ENCODE measurements around the gene CCDC112. TPM values are rescaled to one million over a fixed set of nuclear protein-coding genes. Genes with fewer than 3 reads are reported as not detected.
A peak's percentile ranks its signal among the peaks of the same experiment; 100 is the strongest.

Gene CCDC112
- total and polyA plus RNA-seq, 2 of the 13 experiments (the other 11 are each of a cell fraction or from before 2014, with no cell fraction given): 1.1 to 2.8 TPM

GRCh38 chr5:115262321-115263077 is 34.0 kb downstream of the CCDC112 start, which contains the start of gene PGGT1B (continued):
- TF ChIP-seq, protein P1, sequence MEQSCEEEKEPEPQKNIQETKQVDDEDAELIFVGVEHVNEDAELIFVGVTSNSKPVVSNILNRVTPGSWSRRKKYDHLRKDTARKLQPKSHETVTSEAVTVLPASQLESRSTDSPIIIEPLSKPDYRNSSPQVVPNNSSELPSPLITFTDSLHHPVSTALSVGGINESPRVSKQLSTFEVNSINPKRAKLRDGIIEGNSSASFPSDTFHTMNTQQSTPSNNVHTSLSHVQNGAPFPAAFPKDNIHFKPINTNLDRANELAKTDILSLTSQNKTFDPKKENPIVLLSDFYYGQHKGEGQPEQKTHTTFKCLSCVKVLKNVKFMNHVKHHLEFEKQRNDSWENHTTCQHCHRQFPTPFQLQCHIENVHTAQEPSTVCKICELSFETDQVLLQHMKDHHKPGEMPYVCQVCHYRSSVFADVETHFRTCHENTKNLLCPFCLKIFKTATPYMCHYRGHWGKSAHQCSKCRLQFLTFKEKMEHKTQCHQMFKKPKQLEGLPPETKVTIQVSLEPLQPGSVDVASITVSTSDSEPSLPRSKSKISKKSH (CRISPR knock-in tag; IDR thresholded peaks at IDR 0.05; ENCODE audit: borderline replicate concordance): peak; percentile 90
- no peak; the same call in 1 of the 2 replicates for TF ChIP-seq RARA (CRISPR knock-in tag; IDR thresholded peaks at IDR 0.05)
- TF ChIP-seq, protein P2, sequence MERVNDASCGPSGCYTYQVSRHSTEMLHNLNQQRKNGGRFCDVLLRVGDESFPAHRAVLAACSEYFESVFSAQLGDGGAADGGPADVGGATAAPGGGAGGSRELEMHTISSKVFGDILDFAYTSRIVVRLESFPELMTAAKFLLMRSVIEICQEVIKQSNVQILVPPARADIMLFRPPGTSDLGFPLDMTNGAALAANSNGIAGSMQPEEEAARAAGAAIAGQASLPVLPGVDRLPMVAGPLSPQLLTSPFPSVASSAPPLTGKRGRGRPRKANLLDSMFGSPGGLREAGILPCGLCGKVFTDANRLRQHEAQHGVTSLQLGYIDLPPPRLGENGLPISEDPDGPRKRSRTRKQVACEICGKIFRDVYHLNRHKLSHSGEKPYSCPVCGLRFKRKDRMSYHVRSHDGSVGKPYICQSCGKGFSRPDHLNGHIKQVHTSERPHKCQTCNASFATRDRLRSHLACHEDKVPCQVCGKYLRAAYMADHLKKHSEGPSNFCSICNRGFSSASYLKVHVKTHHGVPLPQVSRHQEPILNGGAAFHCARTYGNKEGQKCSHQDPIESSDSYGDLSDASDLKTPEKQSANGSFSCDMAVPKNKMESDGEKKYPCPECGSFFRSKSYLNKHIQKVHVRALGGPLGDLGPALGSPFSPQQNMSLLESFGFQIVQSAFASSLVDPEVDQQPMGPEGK (CRISPR knock-in tag; IDR thresholded peaks at IDR 0.05): peak; percentile 30; the same call in 1 of the 2 replicates
- TF ChIP-seq ZNF337 (CRISPR knock-in tag; IDR thresholded peaks at IDR 0.05; ENCODE audit: borderline replicate concordance, low read depth): 0 out of 2 replicates have a peak, but pooled peaks have one; percentile 85
- no peak; the same call in 1 of the 2 replicates for TF ChIP-seq ZNF616 (CRISPR knock-in tag; IDR thresholded peaks at IDR 0.05; ENCODE audit: low read depth)
- TF ChIP-seq ZC3H4 (CRISPR knock-in tag; IDR thresholded peaks at IDR 0.05; ENCODE audit: borderline replicate concordance): no peak
- peak; percentile 61 for TF ChIP-seq ZNF335 (CRISPR knock-in tag; IDR thresholded peaks at IDR 0.05)
- TF ChIP-seq ZNF749 (CRISPR knock-in tag; IDR thresholded peaks at IDR 0.05; ENCODE audit: borderline replicate concordance): no peak
- peak; percentile 81 for TF ChIP-seq ZNF407 (CRISPR knock-in tag; IDR thresholded peaks at IDR 0.05; ENCODE audit: not compliant biosample characterization)
- TF ChIP-seq, protein P3, sequence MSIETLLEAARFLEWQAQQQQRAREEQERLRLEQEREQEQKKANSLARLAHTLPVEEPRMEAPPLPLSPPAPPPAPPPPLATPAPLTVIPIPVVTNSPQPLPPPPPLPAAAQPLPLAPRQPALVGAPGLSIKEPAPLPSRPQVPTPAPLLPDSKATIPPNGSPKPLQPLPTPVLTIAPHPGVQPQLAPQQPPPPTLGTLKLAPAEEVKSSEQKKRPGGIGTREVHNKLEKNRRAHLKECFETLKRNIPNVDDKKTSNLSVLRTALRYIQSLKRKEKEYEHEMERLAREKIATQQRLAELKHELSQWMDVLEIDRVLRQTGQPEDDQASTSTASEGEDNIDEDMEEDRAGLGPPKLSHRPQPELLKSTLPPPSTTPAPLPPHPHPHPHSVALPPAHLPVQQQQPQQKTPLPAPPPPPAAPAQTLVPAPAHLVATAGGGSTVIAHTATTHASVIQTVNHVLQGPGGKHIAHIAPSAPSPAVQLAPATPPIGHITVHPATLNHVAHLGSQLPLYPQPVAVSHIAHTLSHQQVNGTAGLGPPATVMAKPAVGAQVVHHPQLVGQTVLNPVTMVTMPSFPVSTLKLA (IDR thresholded peaks at IDR 0.05): no peak
- peak; percentile 89 for TF ChIP-seq ZFP91 (CRISPR knock-in tag; IDR thresholded peaks at IDR 0.05; ENCODE audit: borderline replicate concordance)
- no peak for TF ChIP-seq ZNF782 (CRISPR knock-in tag; IDR thresholded peaks at IDR 0.05; ENCODE audit: borderline replicate concordance)
